ENCODE data around the gene NRP2. TPM values are rescaled to one million over a fixed set of nuclear protein-coding genes. Genes with fewer than 3 reads are reported as not detected.

The NRP2 gene
- total RNA-seq, 1 experiment from 2014 or later: 18.3 TPM

DNA sequence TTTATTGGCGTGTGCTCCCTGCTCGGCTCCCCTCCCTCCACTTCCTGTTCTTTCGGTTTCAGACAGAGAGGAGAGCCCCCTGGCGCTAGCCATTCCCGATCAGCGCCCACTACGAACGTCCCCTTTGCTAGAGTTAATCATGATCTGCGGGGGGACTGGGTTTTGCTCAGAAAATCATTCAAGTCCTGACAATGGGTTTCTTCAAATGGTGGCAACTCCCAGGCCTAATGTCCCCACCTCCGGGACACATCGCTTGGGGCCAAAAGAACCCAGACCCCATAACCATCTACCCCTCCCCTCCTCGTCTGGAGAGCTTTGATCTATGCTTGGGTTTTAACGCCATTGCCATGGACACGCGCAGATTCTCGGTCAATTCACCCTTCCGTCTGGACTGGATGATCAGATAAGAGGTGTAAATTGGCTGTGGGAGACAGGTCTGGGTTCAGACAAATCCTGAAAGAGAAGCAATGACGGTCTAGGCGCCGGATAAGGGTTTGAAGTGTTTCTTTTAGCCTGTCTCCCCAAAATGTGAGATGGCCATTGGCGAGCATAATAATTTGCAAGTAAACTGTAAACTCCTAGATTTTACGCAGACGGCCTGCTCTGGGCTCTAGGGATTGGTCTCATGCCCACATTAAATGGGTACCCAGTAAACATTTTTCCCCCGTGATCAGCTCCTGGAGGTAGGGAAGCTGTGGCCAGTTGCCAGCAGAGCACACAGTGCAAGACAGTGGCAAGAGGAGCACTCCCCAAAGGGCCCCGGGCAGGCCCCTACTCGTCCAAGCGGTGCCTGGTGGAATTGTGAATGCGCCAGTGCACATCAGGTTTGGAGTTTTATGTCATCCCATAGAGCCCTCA lies 4.7 kb downstream of the NRP2 start:
- no peak overlapping the region for H3K4me2 ChIP-seq (ENCODE audit: low read length)
- no peaks in the 10 kb centered on the region for H3K9me2 ChIP-seq (replicated peaks; ENCODE audit: low read length)
- intact Hi-C loops (cut with micrococcal nuclease): loop anchor here (1.0 to 10.0 kb wide), 2 partner anchors 82 to 1142 kb away; partner anchors contain the start of gene PARD3B
- ATAC-seq: no peak
- ChIA-PET POLR2A (ENCODE audit: unreplicated experiment) (no interaction called here), CTCF (no interaction called here)
- peaks cover 39% of the 10 kb centered on the region for H3K79me2 ChIP-seq (ENCODE audit: low read length)
- H3K4me3 ChIP-seq (ENCODE audit: low read length): no peak overlapping the region
- no TSS peak for BruUV-seq (replicated peaks)
- no peaks in the 10 kb centered on the region for H4K20me1 ChIP-seq (ENCODE audit: low read length)
- H3K9me3 ChIP-seq (ENCODE audit: low read length): no peaks in the 10 kb centered on the region
- H3K36me3 ChIP-seq (ENCODE audit: low read depth, low read length): no peaks in the 10 kb centered on the region
- no peak overlapping the region for H3K27ac ChIP-seq (ENCODE audit: low read length)
- H3K9ac ChIP-seq (ENCODE audit: low read length): no peak overlapping the region
- peaks cover 24% of the 10 kb centered on the region for H3K4me1 ChIP-seq (ENCODE audit: insufficient read depth, low read length)
- no peak overlapping the region for H2AFZ ChIP-seq (ENCODE audit: low read length)
- no peaks in the 10 kb centered on the region for H3K27me3 ChIP-seq (ENCODE audit: low read length)
- DNase-seq: no peak
- TF ChIP-seq, protein P1, sequence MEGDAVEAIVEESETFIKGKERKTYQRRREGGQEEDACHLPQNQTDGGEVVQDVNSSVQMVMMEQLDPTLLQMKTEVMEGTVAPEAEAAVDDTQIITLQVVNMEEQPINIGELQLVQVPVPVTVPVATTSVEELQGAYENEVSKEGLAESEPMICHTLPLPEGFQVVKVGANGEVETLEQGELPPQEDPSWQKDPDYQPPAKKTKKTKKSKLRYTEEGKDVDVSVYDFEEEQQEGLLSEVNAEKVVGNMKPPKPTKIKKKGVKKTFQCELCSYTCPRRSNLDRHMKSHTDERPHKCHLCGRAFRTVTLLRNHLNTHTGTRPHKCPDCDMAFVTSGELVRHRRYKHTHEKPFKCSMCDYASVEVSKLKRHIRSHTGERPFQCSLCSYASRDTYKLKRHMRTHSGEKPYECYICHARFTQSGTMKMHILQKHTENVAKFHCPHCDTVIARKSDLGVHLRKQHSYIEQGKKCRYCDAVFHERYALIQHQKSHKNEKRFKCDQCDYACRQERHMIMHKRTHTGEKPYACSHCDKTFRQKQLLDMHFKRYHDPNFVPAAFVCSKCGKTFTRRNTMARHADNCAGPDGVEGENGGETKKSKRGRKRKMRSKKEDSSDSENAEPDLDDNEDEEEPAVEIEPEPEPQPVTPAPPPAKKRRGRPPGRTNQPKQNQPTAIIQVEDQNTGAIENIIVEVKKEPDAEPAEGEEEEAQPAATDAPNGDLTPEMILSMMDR (conservative IDR thresholded peaks at IDR 0.05; ENCODE audit: low read depth, low read length): no peak
- TF ChIP-seq EZH2phosphoT487 (IDR thresholded peaks at IDR 0.05; ENCODE audit: borderline replicate concordance, low read length): no peak
- TF ChIP-seq EZH2 (IDR thresholded peaks at IDR 0.05; ENCODE audit: low read length, unreplicated experiment): no peak
- H3F3A ChIP-seq (ENCODE audit: low read length, unreplicated experiment): no peaks in the 10 kb centered on the region

DNA sequence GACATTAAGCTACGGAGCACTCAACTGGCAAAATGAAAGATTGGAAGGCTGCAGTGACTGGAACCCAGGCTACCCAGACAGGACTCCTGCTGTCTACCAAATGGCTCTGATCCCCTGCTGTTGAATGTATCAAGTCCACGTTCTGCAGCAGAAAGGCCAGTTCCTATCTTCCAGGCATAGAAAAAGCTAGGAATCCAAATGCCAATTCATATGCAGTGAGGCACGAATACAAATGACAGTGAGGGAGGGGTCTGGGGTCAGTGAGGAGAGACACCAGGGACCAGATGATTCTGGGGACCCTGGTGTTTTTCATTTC lies 5.3 kb downstream of the NRP2 start:
- no peak overlapping the region for H3K27ac ChIP-seq (ENCODE audit: low read length)
- no peak overlapping the region for H3K9ac ChIP-seq (ENCODE audit: low read length)
- CTCF ChIA-PET: no interaction called here
- H3F3A ChIP-seq (ENCODE audit: low read length, unreplicated experiment): no peaks in the 10 kb centered on the region
- ATAC-seq: no peak
- no peak for DNase-seq
- no TSS peak for BruUV-seq (replicated peaks)
- H2AFZ ChIP-seq (ENCODE audit: low read length): no peak overlapping the region
- no peaks in the 10 kb centered on the region for H3K9me3 ChIP-seq (ENCODE audit: low read length)
- no peaks in the 10 kb centered on the region for H4K20me1 ChIP-seq (ENCODE audit: low read length)
- H3K4me3 ChIP-seq (ENCODE audit: low read length): no peak overlapping the region
- H3K36me3 ChIP-seq (ENCODE audit: low read depth, low read length): no peaks in the 10 kb centered on the region
- no peak overlapping the region for H3K4me2 ChIP-seq (ENCODE audit: low read length)
- intact Hi-C loops (cut with micrococcal nuclease): loop anchor here (1.0 to 10.0 kb wide), 2 partner anchors 82 to 1143 kb away; partner anchors contain the start of gene PARD3B
- H3K9me2 ChIP-seq (replicated peaks; ENCODE audit: low read length): no peaks in the 10 kb centered on the region
- peaks cover 24% of the 10 kb centered on the region for H3K4me1 ChIP-seq (ENCODE audit: insufficient read depth, low read length)
- H3K79me2 ChIP-seq (ENCODE audit: low read length): peaks cover 39% of the 10 kb centered on the region
- TF ChIP-seq, protein P1 (conservative IDR thresholded peaks at IDR 0.05; ENCODE audit: low read depth, low read length): no peak
- no peak for TF ChIP-seq EZH2 (IDR thresholded peaks at IDR 0.05; ENCODE audit: low read length, unreplicated experiment)
- TF ChIP-seq EZH2phosphoT487 (IDR thresholded peaks at IDR 0.05; ENCODE audit: borderline replicate concordance, low read length): no peak
- no peaks in the 10 kb centered on the region for H3K27me3 ChIP-seq (ENCODE audit: low read length)
- POLR2A ChIA-PET (ENCODE audit: unreplicated experiment): no interaction called here
